HG02571 (cell line): ENCODE measurements around the gene TP53AIP1.

Source experiments
- ATAC-seq: cut with Tn5 transposase; IDR thresholded peaks from one replicate; pipeline ENCODE4 v1.9.1; 2021; ENCODE audit warnings: mild to moderate bottlenecking, moderate library complexity; ENCODE audit not compliant: unreplicated experiment

The TP53AIP1 gene, protein sequence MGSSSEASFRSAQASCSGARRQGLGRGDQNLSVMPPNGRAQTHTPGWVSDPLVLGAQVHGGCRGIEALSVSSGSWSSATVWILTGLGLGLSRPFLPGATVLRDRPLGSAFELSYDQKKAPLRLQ

DNA sequence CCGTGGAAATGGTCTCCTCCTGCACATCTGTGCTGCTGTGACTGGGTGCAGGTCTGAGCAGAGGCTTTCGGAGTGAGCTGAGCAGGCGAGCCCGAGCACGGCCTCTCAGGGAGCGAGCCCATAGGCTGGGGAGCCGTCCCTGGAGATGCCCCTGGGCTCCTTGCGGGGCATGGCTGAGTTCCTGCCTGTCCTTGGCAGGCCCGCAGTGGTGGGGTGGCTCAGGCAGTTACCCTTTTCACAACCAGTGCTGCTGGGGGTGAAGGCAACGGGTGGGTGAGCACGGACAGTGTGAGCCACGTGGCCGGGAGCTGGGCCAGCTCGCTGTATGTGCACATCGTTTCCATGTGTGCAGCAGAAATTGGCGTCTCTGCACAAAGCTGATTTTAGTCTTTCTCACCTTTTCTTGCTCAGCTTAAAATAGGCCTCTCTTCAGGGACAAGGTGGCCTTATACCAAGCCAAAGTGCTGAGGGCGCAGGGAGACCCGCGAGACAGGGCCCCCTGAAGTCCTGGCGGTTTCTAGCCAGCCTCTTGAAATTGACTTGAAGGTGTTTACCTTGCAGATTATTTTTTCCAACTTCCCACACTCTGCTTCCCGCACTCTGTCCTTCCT lies at the start of gene TP53AIP1:
Gene TP53AIP1, minus strand, starts transcription at position 55 of the 611 bp plus-strand sequence. CDS start 5,053 bp downstream, outside the sequence.
- no peak for ATAC-seq

DNA sequence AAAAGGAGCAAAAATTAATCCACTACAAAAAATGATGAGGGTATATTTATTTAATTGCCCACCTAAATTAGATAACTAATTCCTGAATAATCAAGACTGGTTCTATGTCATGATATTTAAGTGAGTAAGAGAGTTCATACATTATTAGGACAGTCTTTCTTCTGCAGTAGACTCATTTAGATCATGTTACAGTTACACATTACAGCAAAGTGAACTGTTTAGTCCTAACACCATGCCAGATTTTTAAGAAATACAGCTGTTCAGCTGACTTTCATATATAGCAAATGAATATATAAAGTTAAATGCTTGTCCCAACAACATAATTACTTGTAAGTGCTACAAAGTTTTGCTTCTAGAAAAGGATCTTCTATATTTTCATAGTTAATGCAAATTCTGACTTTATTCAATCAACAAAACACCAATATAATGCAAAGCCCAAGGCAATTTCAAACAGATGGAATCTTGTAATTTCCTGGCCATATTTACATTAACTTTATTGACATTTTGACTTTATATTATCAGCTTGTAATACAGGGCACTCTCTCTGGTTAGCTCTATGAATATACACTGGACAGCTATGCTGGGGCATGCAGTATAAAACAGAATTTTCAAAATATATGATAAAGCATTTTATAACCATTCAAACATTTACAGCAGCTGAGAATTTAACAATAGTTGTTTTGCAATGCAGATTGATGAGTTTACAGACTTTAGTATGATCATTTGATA lies 45.7 kb upstream of the TP53AIP1 start:
- no peak for ATAC-seq

DNA sequence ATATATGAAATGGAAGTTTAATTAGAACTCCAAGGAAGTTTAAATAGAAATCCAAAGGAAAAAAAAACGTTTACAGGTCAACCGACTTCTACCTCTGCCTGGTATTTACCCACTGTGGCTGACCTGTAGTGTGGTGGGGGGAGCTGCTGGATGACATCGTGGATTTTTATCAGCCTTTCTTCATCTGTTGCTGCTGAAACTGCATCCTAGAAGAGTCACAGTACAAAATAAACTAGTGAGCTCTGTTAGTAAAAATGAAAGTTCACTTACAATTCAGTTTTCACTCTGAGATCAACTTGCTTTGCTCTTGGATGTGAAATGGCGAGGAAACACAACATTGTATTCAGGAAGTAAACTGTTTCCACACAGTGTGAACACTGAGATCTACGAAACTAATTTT lies 43.2 kb upstream of the TP53AIP1 start:
- ATAC-seq, result no peak

DNA sequence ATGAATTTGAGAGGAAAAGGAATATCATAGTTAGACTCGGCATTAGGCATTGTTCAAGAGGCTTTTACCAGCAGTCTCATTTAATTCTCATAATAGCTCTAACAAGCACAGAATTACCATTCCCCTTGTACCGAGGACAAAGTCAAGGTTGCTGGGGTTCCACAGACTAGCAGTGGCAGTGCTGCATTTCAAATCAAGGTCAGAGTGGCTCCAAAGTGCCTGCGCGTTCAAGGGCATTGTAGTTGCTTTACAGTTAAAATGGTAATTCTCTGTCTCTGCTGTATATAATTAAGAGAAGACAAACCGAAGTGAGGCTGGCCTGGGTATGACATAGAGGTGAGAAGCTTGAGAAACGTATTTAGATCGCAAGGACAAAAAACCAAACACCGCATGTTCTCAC lies 40.4 kb upstream of the TP53AIP1 start:
- ATAC-seq, result no peak

DNA sequence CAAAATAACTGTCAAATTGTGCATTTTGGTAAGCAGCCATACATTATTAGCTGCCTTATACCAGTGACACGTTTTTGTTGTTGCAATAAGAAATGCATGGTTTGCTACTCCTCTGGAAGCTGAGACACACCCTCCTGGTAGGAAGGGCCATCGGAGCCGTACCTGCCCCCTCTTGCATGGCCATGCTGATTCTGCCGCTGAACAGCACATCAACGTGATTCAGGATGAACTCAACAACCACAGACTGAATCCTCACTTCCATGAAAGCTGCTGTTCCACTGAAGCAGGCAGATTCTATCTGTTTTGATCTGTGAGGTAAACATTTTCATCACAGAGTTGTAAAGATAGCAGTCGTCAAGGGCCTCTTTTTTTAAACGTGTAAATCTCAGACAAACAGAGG lies 38.6 kb upstream of the TP53AIP1 start:
- no peak for ATAC-seq

DNA sequence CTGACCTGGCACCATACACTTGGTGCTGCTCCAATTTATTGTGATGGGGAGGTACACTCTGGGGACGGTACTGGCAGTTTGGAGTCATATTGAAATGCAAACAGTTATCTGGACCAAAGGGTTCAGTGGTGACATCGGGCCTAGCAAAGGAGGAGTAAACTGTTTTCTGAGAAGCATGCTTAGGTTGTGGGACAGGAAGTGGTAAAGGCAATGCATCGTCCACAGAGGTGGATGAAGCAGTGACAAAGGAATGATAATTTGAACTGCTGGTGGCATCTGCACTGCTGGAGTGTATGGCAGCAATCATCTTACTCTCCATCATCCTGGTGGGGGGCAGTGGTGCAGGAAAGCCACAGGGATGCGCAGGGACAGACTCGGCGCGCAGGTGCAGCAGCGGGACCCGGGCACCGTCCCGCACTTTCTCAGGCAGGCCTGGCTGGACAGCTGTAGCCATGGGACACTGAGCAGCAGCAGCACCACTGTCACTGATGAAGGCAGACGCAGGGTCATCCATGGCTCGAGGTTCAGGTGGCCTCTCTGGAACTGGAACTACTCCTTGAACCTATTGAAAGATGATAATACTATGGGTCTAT lies 28.0 kb upstream of the TP53AIP1 start:
- no peak for ATAC-seq

DNA sequence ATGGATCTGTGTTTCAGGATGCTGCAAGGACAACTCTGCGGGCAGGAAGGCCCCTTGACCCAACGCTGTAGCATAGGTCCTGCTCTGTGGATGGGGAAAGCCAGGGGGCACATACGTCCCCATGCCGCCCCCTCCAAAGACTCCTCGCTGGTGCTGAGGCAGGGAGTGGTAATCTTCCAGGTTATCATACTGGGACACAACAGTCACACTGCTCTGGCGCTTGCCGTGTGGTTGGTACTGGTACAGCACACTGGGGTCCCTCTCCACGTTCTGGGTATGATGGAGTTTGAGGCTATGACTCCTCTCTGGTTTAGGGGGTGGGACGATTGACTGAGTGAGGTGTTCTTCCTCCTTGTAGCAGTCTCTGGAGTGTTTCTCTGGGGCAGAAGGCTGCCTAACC lies 26.2 kb upstream of the TP53AIP1 start:
- no peak for ATAC-seq

DNA sequence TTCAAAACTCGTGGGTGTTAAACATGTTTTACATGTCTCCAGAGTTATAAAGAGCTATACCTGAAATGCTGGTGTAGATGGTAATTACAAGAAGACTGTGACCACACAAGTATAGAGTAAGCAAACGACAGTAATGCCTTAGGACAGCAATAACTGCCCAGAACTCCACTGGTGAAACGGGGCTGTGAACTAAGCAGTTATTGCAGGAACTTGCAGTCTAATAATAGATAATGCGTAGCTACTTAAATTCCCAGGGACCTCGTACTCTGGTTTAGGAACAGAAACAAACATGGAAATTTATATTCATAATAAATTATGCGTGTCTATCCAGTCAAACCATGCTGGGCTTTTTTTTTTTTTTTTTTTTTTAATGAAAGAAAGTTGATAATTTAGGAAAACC lies 24.9 kb upstream of the TP53AIP1 start:
- ATAC-seq, result no peak

DNA sequence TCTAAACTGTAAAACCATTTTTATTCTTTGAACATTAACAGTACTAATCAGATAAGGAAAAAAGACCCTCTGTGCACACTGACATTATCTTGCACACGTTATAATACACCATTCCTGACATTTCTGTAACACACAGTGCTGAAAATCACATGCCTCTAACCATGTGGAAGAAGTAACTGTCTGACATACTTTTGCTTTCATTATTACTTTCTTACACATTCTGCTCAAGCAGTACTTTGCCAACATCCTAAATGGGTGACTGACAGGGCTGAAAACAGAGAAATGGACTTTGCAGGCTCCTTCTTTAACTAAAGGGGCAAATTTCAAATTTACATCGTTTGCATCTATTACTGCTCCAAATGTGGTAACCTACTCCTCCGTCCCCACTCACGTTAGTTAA lies 22.8 kb upstream of the TP53AIP1 start:
- peak; percentile 98 for ATAC-seq

DNA sequence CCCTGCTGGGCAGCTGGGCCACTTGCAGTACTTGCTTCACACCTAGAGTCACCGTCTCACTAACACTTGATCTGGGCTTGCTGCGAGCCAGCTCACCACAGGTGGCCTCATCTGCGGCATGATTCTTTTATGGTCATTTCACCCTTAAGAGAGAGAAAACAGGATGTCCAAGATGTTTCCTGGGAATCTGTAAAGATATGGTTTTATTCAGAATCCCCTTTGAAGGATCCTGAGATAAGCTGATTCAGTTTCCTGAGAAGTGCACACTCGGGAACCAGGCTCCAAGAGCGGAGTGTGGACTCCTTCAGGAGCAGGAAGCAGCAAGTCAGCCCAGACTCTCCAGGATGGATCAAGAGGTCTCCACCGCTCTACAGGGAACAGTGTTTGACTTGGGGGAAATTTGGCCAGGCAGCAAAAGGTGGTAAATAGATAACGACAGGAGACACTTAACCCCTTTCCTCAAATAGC lies 21.8 kb upstream of the TP53AIP1 start:
- no peak for ATAC-seq

DNA sequence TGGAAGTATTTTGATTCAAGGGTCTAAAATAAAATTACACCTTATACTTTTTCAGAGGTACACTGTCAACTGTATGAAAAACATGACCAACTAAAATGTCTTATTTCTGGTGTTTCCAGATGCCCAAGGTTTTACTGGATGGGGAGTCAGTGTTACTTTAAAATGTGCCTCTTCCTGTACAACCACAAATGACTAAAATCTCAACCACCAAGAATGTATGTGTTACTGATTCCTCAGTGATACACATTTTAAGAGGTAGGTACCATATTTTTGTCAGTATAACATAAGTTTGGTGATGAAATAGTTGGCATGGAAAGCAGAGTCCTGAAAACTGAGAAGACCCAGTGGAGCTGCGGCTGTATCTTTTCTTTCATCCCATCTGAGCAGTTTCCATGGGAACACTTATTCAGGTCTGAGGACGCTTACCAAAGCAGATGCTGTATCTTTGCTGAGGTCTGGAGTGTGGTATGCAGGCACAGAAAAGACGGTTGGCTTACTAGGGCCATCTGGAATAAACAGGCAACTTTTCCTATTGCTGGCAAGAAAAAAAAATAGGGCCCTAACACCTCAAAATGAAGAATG lies 21.2 kb upstream of the TP53AIP1 start:
- ATAC-seq, result no peak

DNA sequence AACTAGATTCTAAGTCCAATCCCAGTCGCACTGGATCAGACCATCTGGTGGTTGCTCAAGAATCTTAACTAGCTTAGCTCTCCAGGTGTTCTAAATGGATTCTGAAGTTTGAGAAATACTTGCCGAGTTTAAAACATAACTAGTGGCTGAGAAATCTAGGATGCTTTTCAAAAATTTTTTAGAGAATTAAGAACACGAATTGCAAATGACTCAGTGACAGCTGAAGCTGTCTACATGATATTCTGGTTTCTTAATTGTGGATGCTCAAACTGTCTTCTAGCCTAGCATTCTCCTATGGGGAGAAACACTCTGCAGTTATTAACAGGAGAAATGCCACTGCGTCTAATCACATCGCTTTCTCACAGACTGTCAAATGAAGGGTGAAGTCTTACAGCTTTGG lies 20.2 kb upstream of the TP53AIP1 start:
- ATAC-seq, result no peak

DNA sequence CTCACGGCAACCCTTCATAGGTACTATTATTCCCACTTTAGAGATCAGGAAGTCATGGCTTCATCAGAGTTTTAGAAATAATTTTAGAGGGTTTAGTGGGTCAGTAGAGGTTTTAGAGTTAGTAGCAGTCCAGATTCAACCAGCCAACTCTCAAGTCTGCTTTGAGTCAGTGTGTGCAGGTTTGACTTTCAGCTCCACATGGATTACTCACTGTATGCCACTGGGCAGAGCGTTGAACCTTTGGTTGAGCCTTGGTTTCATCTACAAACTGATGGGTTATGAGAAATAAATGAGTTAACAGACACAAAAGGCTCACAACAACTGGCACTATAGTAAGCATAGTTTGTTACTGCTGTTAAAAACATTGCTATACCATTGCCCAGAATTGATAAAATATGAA lies 19.0 kb upstream of the TP53AIP1 start:
- ATAC-seq, result no peak

DNA sequence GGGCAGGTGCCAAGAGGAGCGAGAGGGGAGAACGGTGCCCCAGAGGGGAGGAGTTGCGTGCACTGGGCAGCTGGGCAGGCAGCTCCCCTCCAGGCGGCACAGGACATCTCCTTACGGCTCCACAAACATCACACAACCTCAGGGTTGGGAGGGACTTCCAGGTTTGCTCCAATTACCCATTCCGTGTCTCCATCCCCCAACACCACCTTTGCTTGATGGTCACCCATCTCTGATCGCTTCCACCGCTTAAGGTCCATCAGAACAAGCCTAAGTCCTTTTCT lies 14.5 kb upstream of the TP53AIP1 start:
- no peak for ATAC-seq

DNA sequence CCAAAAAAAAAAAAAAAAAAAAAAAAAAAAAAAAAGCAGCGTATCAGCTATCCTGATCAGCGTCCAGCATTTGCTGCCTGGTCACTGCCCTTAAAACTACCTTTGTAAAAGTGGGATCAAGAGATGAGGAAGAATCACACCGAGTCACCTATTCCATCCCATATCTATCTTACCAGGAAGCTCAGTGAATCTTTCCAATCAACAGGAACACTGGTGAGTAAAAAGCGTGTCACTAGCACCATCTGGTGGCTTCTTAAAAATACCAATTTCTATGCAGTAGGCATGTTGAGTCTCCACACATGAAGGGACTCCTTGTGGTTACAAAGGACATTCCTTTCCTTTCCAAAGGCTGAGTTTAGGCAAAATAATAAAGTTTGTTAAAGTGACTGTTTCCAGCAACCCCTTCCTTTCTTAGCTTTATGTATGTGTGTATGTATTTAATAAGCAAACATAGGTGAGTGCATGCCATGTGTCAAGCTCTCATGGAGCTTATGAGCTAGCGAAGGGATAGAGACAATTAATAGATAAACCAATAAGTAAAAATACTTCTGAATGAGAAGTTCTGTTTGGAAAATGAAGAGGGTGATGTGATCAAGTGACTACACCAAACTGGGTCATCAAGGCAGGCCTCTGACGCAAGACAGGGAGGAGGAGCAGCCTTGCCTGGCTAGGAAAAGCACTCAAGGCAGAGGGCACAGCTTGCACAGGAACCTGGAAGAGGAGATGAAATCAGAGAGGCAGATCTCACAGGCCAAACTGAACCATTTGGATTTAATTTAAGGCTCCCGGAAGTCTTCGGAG lies 13.9 kb upstream of the TP53AIP1 start:
- no peak for ATAC-seq

DNA sequence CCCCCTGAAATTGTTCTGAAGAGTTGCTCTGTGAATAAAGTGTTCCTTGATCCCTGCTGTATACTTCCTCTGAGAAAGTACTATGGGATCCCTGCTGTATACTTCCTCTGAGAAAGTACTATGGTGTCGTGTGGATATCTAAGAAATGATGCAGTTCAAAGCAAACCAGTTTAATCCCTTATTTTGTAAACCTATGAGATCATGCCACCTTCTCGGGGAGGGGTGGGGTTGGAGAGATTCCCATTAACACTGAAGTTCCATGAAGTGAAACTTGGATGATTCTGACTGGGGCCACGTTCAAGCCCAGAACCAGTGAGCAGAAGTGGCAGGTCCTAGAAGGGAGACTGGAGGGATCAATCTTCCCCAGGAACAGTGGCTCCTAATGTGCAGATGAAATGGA lies 13.0 kb upstream of the TP53AIP1 start:
- no peak for ATAC-seq

DNA sequence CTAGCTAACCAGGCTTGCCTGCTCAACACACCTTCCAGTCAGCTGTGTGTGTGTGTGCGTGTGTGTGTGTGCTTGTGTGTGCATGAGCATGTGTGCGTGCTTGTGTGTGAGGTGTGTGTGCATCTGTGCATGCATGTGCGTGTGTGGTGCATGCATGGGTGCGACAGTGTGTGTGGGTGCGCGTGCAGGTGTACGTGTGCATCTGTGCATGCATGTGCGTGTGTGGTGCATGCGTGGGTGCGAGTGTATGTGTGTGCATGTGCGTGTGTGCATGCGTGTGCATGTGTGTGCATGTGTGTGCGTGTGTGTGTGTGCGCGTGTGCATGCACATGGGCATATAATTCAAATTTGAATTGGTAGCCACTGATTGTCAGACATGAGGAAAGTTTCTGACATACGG lies 10.5 kb upstream of the TP53AIP1 start:
- ATAC-seq, result no peak

DNA sequence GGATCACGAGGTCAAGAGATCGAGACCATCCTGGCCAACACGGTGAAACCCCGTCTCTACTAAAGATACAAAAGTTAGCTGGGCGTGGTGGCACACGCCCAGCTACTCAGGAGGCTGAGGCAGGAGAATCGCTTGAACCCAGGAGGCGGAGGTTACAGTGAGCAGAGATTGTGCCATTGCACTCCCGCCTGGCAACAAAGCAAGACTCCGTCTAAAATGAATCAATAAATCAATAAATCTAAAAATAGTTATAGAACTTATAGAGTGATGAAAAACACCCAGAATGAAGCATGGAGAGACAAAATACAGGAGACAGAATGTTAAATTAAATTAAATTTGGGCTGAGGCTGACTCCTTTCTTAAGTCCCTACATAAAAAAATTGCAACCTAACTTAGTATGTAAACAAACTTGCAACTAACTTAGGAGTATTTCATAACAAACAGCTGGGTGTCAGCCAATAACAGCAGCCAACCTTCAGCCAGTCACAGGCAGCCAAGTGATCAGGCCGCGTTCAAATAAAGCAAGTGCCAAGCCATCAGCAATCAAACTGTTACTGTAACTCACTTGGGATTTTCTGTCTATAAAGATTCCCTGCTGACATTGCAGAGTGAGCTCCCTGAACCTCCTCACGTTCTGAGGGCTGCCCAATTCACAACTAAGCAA lies 7.3 kb upstream of the TP53AIP1 start:
- no peak for ATAC-seq

DNA sequence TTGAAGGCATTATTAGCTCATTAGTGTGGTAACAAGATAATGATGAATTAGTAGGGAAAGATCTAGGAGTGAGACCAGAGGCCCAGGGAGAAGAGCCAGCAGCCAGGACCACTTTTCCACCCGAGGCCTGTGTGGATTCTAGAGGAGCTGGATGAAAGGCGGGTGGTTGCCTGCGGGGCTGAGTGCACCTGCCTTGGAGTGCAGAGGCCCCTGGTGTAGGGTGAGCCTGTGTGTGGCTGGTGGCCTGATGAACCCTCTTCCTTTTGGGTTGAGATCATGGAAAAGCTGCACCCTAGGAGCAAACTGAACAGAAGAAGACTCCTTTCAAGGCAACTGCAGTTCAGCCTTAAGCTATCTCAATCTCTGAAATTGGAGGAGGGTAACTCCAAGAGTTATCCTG lies 5.9 kb upstream of the TP53AIP1 start:
- no peak for ATAC-seq

DNA sequence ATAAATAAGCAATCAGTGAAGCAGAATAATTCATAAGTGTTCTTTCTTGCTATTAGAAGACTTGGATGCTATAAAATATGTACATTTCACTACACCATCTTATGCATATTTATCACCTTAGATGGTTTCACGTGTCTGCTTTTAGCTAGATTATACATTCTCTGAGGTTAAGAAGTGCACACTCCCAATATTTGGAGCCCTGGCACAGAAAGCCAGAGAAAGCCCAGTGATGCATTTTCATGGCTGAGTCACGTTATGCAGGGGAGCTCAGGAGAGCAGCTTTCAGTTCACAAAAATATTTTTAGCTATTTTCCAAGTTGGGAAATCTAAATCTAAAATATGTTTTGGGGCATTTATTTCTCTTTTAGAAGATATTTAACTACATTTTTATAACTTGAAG lies 5.1 kb upstream of the TP53AIP1 start:
- no peak for ATAC-seq

DNA sequence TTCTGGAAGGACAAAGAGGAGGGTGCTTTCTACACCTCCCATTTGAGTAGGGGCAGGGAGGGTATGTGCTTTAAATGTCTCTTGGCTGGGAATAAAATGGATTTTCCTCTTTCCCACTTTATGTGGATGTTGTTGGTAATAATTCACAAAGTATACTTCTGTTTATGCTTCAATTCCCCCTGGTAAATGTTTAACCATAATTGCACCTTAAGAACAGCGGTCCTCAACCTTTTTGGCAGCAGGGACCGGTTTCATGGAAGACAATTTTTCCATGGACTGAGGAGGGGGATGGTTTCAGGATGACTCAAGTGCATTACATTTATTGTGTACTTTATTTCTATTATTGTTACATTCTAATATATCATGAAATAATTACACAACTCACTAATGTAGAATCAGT lies 4.0 kb upstream of the TP53AIP1 start:
- ATAC-seq, result no peak
